ENCODE results near the gene ARV1.
"Not testable (repeated sequence)": the region's sequence is repeated elsewhere in the genome, so short reads cannot be mapped to it uniquely, and the experiment has no call there.

The ARV1 gene

GRCh38 chr1:231019711-231020110 lies 40.8 kb downstream of the ARV1 start:
- no peak for DNase-seq (ENCODE audit: low spot score)

GRCh38 chr1:231020139-231020601 lies 41.3 kb downstream of the ARV1 start:
- DNase-seq (ENCODE audit: low spot score) = no peak

- no peak for DNase-seq (ENCODE audit: low spot score)
Observed at GRCh38 chr1:231020816-231021215, 41.9 kb downstream of the ARV1 start.

- DNase-seq (ENCODE audit: low spot score) = no peak
Observed at GRCh38 chr1:231021540-231022031, 42.7 kb downstream of the ARV1 start.

- DNase-seq (ENCODE audit: low spot score) = not testable (repeated sequence)
Observed at GRCh38 chr1:231022543-231022942, 43.6 kb downstream of the ARV1 start.

- no peak for DNase-seq (ENCODE audit: low spot score)
Observed at GRCh38 chr1:231023150-231023549, 44.3 kb downstream of the ARV1 start.

- DNase-seq (ENCODE audit: low spot score) = no peak
Observed at GRCh38 chr1:231026576-231026975, 47.7 kb downstream of the ARV1 start.

- no peak for DNase-seq (ENCODE audit: low spot score)
Observed at GRCh38 chr1:231027136-231027925, 48.4 kb downstream of the ARV1 start.

- DNase-seq (ENCODE audit: low spot score) = no peak
Observed at GRCh38 chr1:231027971-231028370, 49.1 kb downstream of the ARV1 start.

- DNase-seq (ENCODE audit: low spot score) = no peak
Observed at GRCh38 chr1:231028682-231029081, 49.8 kb downstream of the ARV1 start.

- DNase-seq (ENCODE audit: low spot score) = not testable (repeated sequence)
Observed at GRCh38 chr1:231029247-231029646, 50.4 kb downstream of the ARV1 start.

GRCh38 chr1:231029841-231030240 lies 50.9 kb downstream of the ARV1 start:
- DNase-seq (ENCODE audit: low spot score) = no peak

- no peak for DNase-seq (ENCODE audit: low spot score)
Observed at GRCh38 chr1:231032963-231033362, 54.1 kb downstream of the ARV1 start.

- DNase-seq (ENCODE audit: low spot score) = no peak
Observed at GRCh38 chr1:231035799-231036198, 56.9 kb downstream of the ARV1 start.

- DNase-seq (ENCODE audit: low spot score) = no peak
Observed at GRCh38 chr1:231036416-231036815, 57.5 kb downstream of the ARV1 start.

GRCh38 chr1:231037585-231038517 lies 59.0 kb downstream of the ARV1 start:
- DNase-seq (ENCODE audit: low spot score) = no peak

GRCh38 chr1:231039161-231040018 lies 60.5 kb downstream of the ARV1 start:
- peak; percentile 47 for DNase-seq (ENCODE audit: low spot score)

GRCh38 chr1:231040019-231040799 lies 61.3 kb downstream of the ARV1 start, which contains the start of gene FAM89A:
Gene FAM89A (minus strand): TSS chr1:231040254. CDS start chr1:231040211, 43 bp downstream.
- peak; percentile 91 for DNase-seq (ENCODE audit: low spot score)

- DNase-seq (ENCODE audit: low spot score) = no peak
Observed at GRCh38 chr1:231040800-231041718, 62.2 kb downstream of the ARV1 start.

Measured in germinal center (tissue), 1 donor.